CD14-positive monocyte (primary cell): Measurements from ENCODE around the gene STOML3. TPM values are rescaled to one million over a fixed set of nuclear protein-coding genes. Genes with fewer than 3 reads are reported as not detected.
"Not testable (repeated sequence)": the region's sequence is repeated elsewhere in the genome, so short reads cannot be mapped to it uniquely, and the experiment has no call there.

Experiments used
- DNase-seq, 3 donors: peaks; one replicate each; pipeline ENCODE4 v3.0.0-alpha.2; 2011 to 2022
- H2AFZ ChIP-seq: 2 replicates; pipeline ENCODE4 v1.6.0; 2012; ENCODE audit warnings: mild to moderate bottlenecking, low read depth, low read length, inconsistent platforms; ENCODE audit not compliant: insufficient read depth, poor library complexity, severe bottlenecking
- H3K27ac ChIP-seq, 2 donors: 1 replicate in 1 of 2; 2 replicates in 1 of 2; pipeline ENCODE4 v1.5.1; 2012 to 2013; ENCODE audit warnings: low read length in 2 of 2, control low read depth in 1 of 2, inconsistent platforms in 1 of 2, low read depth in 1 of 2, mild to moderate bottlenecking in 1 of 2
- H3K27me3 ChIP-seq, 2 donors: one replicate each; pipeline versions ENCODE4 v1.6.0 to v1.6.1; 2011 to 2013; ENCODE audit warnings: low read length in 2 of 2; ENCODE audit not compliant: control insufficient read depth in 2 of 2, insufficient read depth in 2 of 2
- H3K36me3 ChIP-seq, 2 donors: replicated peaks in 1 of 2; 1 replicate in 1 of 2; 2 replicates in 1 of 2; pipeline versions ENCODE4 v1.5.1 to v1.6.1; 2012 to 2013; ENCODE audit warnings: low read length in 2 of 2, control low read depth in 1 of 2, inconsistent platforms in 1 of 2, mild to moderate bottlenecking in 1 of 2; ENCODE audit not compliant: insufficient read depth in 2 of 2, control insufficient read depth in 1 of 2
- H3K4me1 ChIP-seq, 2 donors: 1 replicate in 1 of 2; 2 replicates in 1 of 2; pipeline versions ENCODE4 v1.5.1 to v1.6.1; 2012 to 2013; ENCODE audit warnings: low read length in 2 of 2, control low read depth in 1 of 2, inconsistent platforms in 1 of 2, mild to moderate bottlenecking in 1 of 2, moderate library complexity in 1 of 2; ENCODE audit not compliant: insufficient read depth in 2 of 2, control insufficient read depth in 1 of 2
- H3K4me2 ChIP-seq: replicated peaks from 2 replicates; pipeline ENCODE3; 2012; ENCODE audit warnings: low read length, moderate library complexity, mild to moderate bottlenecking; ENCODE audit not compliant: poor library complexity, severe bottlenecking; ENCODE audit errors: extremely low read depth
- H3K4me3 ChIP-seq, 3 experiments: fragments of 200-600 bp in 1 of 3; sonication (generic) in 1 of 3; replicated peaks in 1 of 3; 1 replicate in 2 of 3; 2 replicates in 1 of 3; pipeline ENCODE4 v1.5.1; 2011 to 2013; ENCODE audit warnings: low read length in 3 of 3, mild to moderate bottlenecking in 3 of 3, control low read depth in 2 of 3, low read depth in 2 of 3, inconsistent platforms in 1 of 3, moderate library complexity in 1 of 3
- H3K79me2 ChIP-seq: 2 replicates; pipeline ENCODE4 v1.6.0; 2012; ENCODE audit warnings: mild to moderate bottlenecking, control low read depth, inconsistent platforms, low read length, moderate library complexity; ENCODE audit not compliant: insufficient read depth
- H3K9ac ChIP-seq: 2 replicates; pipeline ENCODE4 v1.6.0; 2017; ENCODE audit warnings: low read length, mild to moderate bottlenecking; ENCODE audit not compliant: insufficient read depth, poor library complexity, severe bottlenecking
- H3K9me3 ChIP-seq, 2 donors: replicated peaks in 1 of 2; 1 replicate in 1 of 2; 2 replicates in 1 of 2; pipeline versions ENCODE4 v1.5.1 to v1.6.1; 2012 to 2013; ENCODE audit warnings: low read length in 2 of 2, control low read depth in 1 of 2; ENCODE audit not compliant: control insufficient read depth in 1 of 2, insufficient read depth in 1 of 2
- H4K20me1 ChIP-seq: 2 replicates; pipeline ENCODE4 v1.6.0; 2012; ENCODE audit warnings: mild to moderate bottlenecking, low read length, control low read depth, moderate library complexity; ENCODE audit not compliant: insufficient read depth
- H3K27ac Mint-ChIP-seq, 7 donors: one replicate each; pipeline ENCODE4 v1.8.0; 2020; ENCODE audit warnings: mild to moderate bottlenecking in 7 of 7, mixed read lengths in 7 of 7, moderate library complexity in 6 of 7, inconsistent platforms in 2 of 7
- H3K27me3 Mint-ChIP-seq, 3 donors: one replicate each; pipeline ENCODE4 v1.8.0; 2021 to 2022; ENCODE audit warnings: low read depth in 3 of 3, mild to moderate bottlenecking in 3 of 3, mixed read lengths in 3 of 3, moderate library complexity in 3 of 3, inconsistent platforms in 1 of 3
- H3K36me3 Mint-ChIP-seq, 2 donors: one replicate each; pipeline ENCODE4 v1.8.0; 2020; ENCODE audit warnings: mixed read lengths in 2 of 2, inconsistent platforms in 1 of 2, mild to moderate bottlenecking in 1 of 2
- H3K4me1 Mint-ChIP-seq: one replicate; pipeline ENCODE4 v1.8.0; 2020; ENCODE audit warnings: mild to moderate bottlenecking, mixed read lengths
- H3K4me3 Mint-ChIP-seq, 2 donors: one replicate each; pipeline ENCODE4 v1.8.0; 2020; ENCODE audit warnings: mild to moderate bottlenecking in 2 of 2, mixed read lengths in 2 of 2, moderate library complexity in 1 of 2
- H3K9me3 Mint-ChIP-seq, 7 donors: one replicate each; pipeline ENCODE4 v1.8.0; 2020 to 2022; ENCODE audit warnings: mixed read lengths in 7 of 7, mild to moderate bottlenecking in 6 of 7, moderate library complexity in 6 of 7, inconsistent platforms in 2 of 7
- CTCF ChIP-seq: fragments of 200-600 bp; IDR thresholded peaks from one replicate; pipeline ENCODE4 v1.8.0; 2022; ENCODE audit warnings: antibody characterized with exemption, mild to moderate bottlenecking
- WGBS: methylation state at CpG from one replicate; pipeline ENCODE4 v1.1.5; 2013; ENCODE audit warnings: missing lambda C conversion rate; ENCODE audit not compliant: insufficient coverage; 5-methylcytosine and 5-hydroxymethylcytosine counted together
- intact Hi-C, 2 donors: fragments of 100-400 bp; cut with micrococcal nuclease; formaldehyde crosslinking; loops; one replicate each; pipeline versions ENCODE4 v1.15.0 to v1.15.1; 2023
- polyA plus RNA-seq, 3 donors: library from polyadenylated mRNA; depleted of rRNA in 1 of 3; unstranded in 2 of 3; stranded (reverse) in 1 of 3; fragments of 300-500 nt in 2 of 3; fragments of >200 nt in 1 of 3; fragmentation: Illumina TruSeq in 2 of 3; gene quantifications; 1 replicate in 2 of 3; 2 replicates in 1 of 3; pipeline ENCODE4 v1.2.3, GENCODE V29; 2012 to 2021

The STOML3 gene
- polyA plus RNA-seq, 3 donors, result not detected

- H3K4me3 Mint-ChIP-seq, result no peak overlapping the region
- H2AFZ ChIP-seq, result no peak overlapping the region
These were observed 22.0 kb upstream of the STOML3 start for GRCh38 chr13:39012608-39013007.

GRCh38 chr13:39006371-39007111, 15.9 kb upstream of the STOML3 start:
- H3K27ac Mint-ChIP-seq, H3K4me2 ChIP-seq, H3K9me3 ChIP-seq, H3K4me3 ChIP-seq, H3K27ac ChIP-seq, H2AFZ ChIP-seq, DNase-seq, H3K27me3 ChIP-seq, intact Hi-C loops, H3K9ac ChIP-seq, H3K9me3 Mint-ChIP-seq, H4K20me1 ChIP-seq, H3K4me1 ChIP-seq, H3K4me1 Mint-ChIP-seq, H3K79me2 ChIP-seq, H3K4me3 Mint-ChIP-seq, H3K27me3 Mint-ChIP-seq: not testable (repeated sequence)
- H3K36me3 ChIP-seq, result peaks cover 22 to 38% of the 10 kb centered on the region in 2 donors
- WGBS, result 98% methylated on average over 9 of the region's 29 CpGs
- peaks cover 24 to 36% of the 10 kb centered on the region in 2 donors for H3K36me3 Mint-ChIP-seq

More at GRCh38 chr13:39012608-39013007, 22.0 kb upstream of the STOML3 start:
- Mint-ChIP-seq H3K9me3 (peaks cover 0 to 2% (median 0%) of the 10 kb centered on the region in 7 donors), H3K4me1 (no peaks in the 10 kb centered on the region), H3K36me3 (peaks cover 72 to 79% of the 10 kb centered on the region in 2 donors), H3K27me3 (no peaks in the 10 kb centered on the region), H3K27ac (no peak overlapping the region)
- no peaks in the 10 kb centered on the region for H3K4me1 ChIP-seq
- H3K4me3 ChIP-seq, result no peak overlapping the region
- intact Hi-C loops, result no loop called here
- no peaks in the 10 kb centered on the region for H3K27me3 ChIP-seq
- WGBS, result 95% methylated on average over 7 of the region's 7 CpGs
- no peaks in the 10 kb centered on the region for H3K9me3 ChIP-seq
- no peaks in the 10 kb centered on the region for H4K20me1 ChIP-seq
- no peak overlapping the region for H3K27ac ChIP-seq
- H3K9ac ChIP-seq, result no peak overlapping the region
- H3K79me2 ChIP-seq, result no peaks in the 10 kb centered on the region
- no peak for TF ChIP-seq CTCF
- H3K4me2 ChIP-seq, result no peak overlapping the region
- no peak for DNase-seq
- H3K36me3 ChIP-seq, result peaks cover 82 to 97% of the 10 kb centered on the region in 2 donors
